KMS-11 (cell line): ENCODE measurements around the gene NKX2-8.

Experiments
- H2AFZ ChIP-seq: fragments of 200-600 bp; sonication (generic); 2 replicates; pipeline ENCODE4 v1.6.1; 2016; ENCODE audit warnings: antibody characterized with exemption, mixed run types, low read depth
- H3K27ac ChIP-seq: fragments of 200-600 bp; sonication (generic); 2 replicates; pipeline ENCODE4 v1.6.1; 2016; ENCODE audit warnings: mild to moderate bottlenecking, mixed run types
- H3K27me3 ChIP-seq: fragments of 200-600 bp; sonication (generic); 2 replicates; pipeline ENCODE4 v1.6.1; 2017; ENCODE audit warnings: mild to moderate bottlenecking, low read depth, mixed run types, moderate library complexity; ENCODE audit not compliant: insufficient read depth
- H3K36me3 ChIP-seq: fragments of 200-600 bp; sonication (generic); 2 replicates; pipeline ENCODE4 v1.6.1; 2017; ENCODE audit warnings: mild to moderate bottlenecking, mixed run types; ENCODE audit not compliant: insufficient read depth
- H3K4me1 ChIP-seq: fragments of 200-600 bp; sonication (generic); 2 replicates; pipeline ENCODE4 v1.6.1; 2016; ENCODE audit warnings: mild to moderate bottlenecking, low read depth, mixed run types; ENCODE audit not compliant: poor library complexity, severe bottlenecking
- H3K4me2 ChIP-seq: fragments of 200-600 bp; sonication (generic); 2 replicates; pipeline ENCODE4 v1.7.0; 2016; ENCODE audit warnings: mild to moderate bottlenecking, mixed run types
- H3K4me3 ChIP-seq: fragments of 200-600 bp; sonication (generic); IDR thresholded peaks from 2 replicates; pipeline ENCODE4 v1.6.1; 2017; ENCODE audit warnings: low read depth, low read length, mixed read lengths; ENCODE audit not compliant: insufficient read depth
- H3K79me2 ChIP-seq: fragments of 200-600 bp; sonication (generic); 2 replicates; pipeline ENCODE4 v1.6.1; 2016; ENCODE audit warnings: low read depth, mixed run types; ENCODE audit not compliant: insufficient read depth
- H3K9ac ChIP-seq: fragments of 200-600 bp; sonication (generic); 2 replicates; pipeline ENCODE4 v1.6.1; 2016; ENCODE audit warnings: mild to moderate bottlenecking, mixed run types
- H4K20me1 ChIP-seq: fragments of 200-600 bp; sonication (generic); 2 replicates; pipeline ENCODE4 v1.6.1; 2016; ENCODE audit warnings: mild to moderate bottlenecking, mixed run types; ENCODE audit not compliant: insufficient read depth
- CTCF ChIP-seq: fragments of 200-600 bp; sonication (generic); conservative IDR thresholded peaks from 2 replicates; pipeline ENCODE4 v1.6.1; 2017; ENCODE audit warnings: low read depth, mild to moderate bottlenecking, antibody characterized with exemption, low read length, moderate library complexity, mixed read lengths

NKX2-8 gene

GRCh38 chr14:36588788-36589187 lies 6.4 kb upstream of the NKX2-8 start:
- Histone ChIP-seq H3K4me3 (no peak overlapping the region), H3K36me3 (no peaks in the 10 kb centered on the region), H3K4me2 (no peak overlapping the region), H3K27ac (no peak overlapping the region), H3K4me1 (no peaks in the 10 kb centered on the region), H3K27me3 (no peaks in the 10 kb centered on the region), H3K9ac (no peak overlapping the region), H4K20me1 (no peaks in the 10 kb centered on the region), H2AFZ (no peak overlapping the region), H3K79me2 (no peaks in the 10 kb centered on the region)
- no peak for TF ChIP-seq CTCF

- Histone ChIP-seq H4K20me1 (no peaks in the 10 kb centered on the region), H3K27ac (no peak overlapping the region), H3K4me2 (no peak overlapping the region), H3K79me2 (no peaks in the 10 kb centered on the region), H3K9ac (no peak overlapping the region), H3K36me3 (no peaks in the 10 kb centered on the region), H3K4me3 (no peak overlapping the region), H3K4me1 (no peaks in the 10 kb centered on the region), H3K27me3 (no peaks in the 10 kb centered on the region), H2AFZ (no peak overlapping the region)
- TF ChIP-seq CTCF, result no peak
These were observed 5.7 kb upstream of the NKX2-8 start for GRCh38 chr14:36588119-36588518.

GRCh38 chr14:36585100-36585499 lies 2.7 kb upstream of the NKX2-8 start:
- H3K9ac ChIP-seq, result no peak overlapping the region
- no peaks in the 10 kb centered on the region for H3K27me3 ChIP-seq
- no peak overlapping the region for H2AFZ ChIP-seq
- no peaks in the 10 kb centered on the region for H3K36me3 ChIP-seq
- H3K4me2 ChIP-seq, result no peak overlapping the region
- no peak overlapping the region for H3K4me3 ChIP-seq
- no peaks in the 10 kb centered on the region for H3K79me2 ChIP-seq
- no peak for TF ChIP-seq CTCF
- no peaks in the 10 kb centered on the region for H3K4me1 ChIP-seq
- no peaks in the 10 kb centered on the region for H4K20me1 ChIP-seq
- no peak overlapping the region for H3K27ac ChIP-seq

- Histone ChIP-seq H3K4me3 (no peak overlapping the region), H4K20me1 (no peaks in the 10 kb centered on the region), H3K36me3 (no peaks in the 10 kb centered on the region), H2AFZ (no peak overlapping the region), H3K79me2 (no peaks in the 10 kb centered on the region), H3K27ac (no peak overlapping the region), H3K4me2 (no peak overlapping the region), H3K27me3 (no peaks in the 10 kb centered on the region), H3K9ac (no peak overlapping the region), H3K4me1 (no peaks in the 10 kb centered on the region)
- TF ChIP-seq CTCF, result no peak
These were observed 1.7 kb upstream of the NKX2-8 start for GRCh38 chr14:36583893-36584811.
